A673 (cell line): ENCODE results near the gene SEC31A.

ENCODE experiments used
- EZH2 ChIP-seq: fragments of 200-600 bp; sonication (generic); IDR thresholded peaks from 2 replicates; pipeline ENCODE4 v1.6.1; 2017; ENCODE audit warnings: borderline replicate concordance, low read depth, mild to moderate bottlenecking, mixed read lengths, antibody characterized with exemption, low read length; ENCODE audit not compliant: poor library complexity, severe bottlenecking
- TF ChIP-seq, protein P1 (sequence below): fragments of 300-800, 200-600 bp; sonication (generic); conservative IDR thresholded peaks from 2 replicates; pipeline ENCODE4 v1.5.1; 2017; ENCODE audit warnings: low read depth, mild to moderate bottlenecking, antibody characterized with exemption, low read length, moderate library complexity, mixed read lengths

DNA sequence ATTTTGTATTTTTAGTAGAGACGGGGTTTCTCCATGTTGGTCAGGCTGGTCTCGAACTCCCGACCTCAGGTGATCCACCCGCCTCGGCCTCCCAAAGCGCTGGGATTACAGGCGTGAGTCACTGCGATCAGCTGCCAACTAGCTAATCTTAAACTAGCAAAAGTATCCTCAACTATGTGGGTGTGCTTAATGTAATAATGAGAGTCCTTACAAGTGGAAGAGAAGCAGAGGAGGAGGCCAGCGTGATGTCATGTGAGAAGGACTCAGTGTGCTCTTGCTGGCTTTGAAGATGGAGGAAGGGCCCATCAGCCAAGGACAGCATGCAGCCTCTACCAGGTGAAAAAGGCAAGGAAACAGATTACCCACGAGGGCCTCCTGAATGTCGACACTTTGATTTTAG is 111.9 kb downstream of the SEC31A start:
- TF ChIP-seq, protein P1, sequence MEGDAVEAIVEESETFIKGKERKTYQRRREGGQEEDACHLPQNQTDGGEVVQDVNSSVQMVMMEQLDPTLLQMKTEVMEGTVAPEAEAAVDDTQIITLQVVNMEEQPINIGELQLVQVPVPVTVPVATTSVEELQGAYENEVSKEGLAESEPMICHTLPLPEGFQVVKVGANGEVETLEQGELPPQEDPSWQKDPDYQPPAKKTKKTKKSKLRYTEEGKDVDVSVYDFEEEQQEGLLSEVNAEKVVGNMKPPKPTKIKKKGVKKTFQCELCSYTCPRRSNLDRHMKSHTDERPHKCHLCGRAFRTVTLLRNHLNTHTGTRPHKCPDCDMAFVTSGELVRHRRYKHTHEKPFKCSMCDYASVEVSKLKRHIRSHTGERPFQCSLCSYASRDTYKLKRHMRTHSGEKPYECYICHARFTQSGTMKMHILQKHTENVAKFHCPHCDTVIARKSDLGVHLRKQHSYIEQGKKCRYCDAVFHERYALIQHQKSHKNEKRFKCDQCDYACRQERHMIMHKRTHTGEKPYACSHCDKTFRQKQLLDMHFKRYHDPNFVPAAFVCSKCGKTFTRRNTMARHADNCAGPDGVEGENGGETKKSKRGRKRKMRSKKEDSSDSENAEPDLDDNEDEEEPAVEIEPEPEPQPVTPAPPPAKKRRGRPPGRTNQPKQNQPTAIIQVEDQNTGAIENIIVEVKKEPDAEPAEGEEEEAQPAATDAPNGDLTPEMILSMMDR: no peak
- TF ChIP-seq EZH2: no peak
